NCI-H2171 (cell line): Measurements from ENCODE around the gene GABRG3.

ENCODE experiments used
- DNase-seq: peaks from one replicate; lab custom pipeline; 2025; lab: John Stamatoyannopoulos, UW

The GABRG3 gene

GRCh38 chr15:27249046-27249759 lies 278.2 kb downstream of the GABRG3 start:
- DNase-seq = no peak

- no peak for DNase-seq
Observed at GRCh38 chr15:27249760-27250109, 278.8 kb downstream of the GABRG3 start.

GRCh38 chr15:27250223-27250622 lies 279.2 kb downstream of the GABRG3 start:
- no peak for DNase-seq

GRCh38 chr15:27254055-27254454 lies 283.1 kb downstream of the GABRG3 start:
- no peak for DNase-seq

- DNase-seq = no peak
Observed at GRCh38 chr15:27254801-27255200, 283.8 kb downstream of the GABRG3 start.

- DNase-seq = no peak
Observed at GRCh38 chr15:27256446-27256845, 285.5 kb downstream of the GABRG3 start.

GRCh38 chr15:27258287-27258686 lies 287.3 kb downstream of the GABRG3 start:
- DNase-seq = no peak

- peak; percentile 71 for DNase-seq
Observed at GRCh38 chr15:27260523-27260922, 289.5 kb downstream of the GABRG3 start.

- no peak for DNase-seq
Observed at GRCh38 chr15:27268923-27269322, 297.9 kb downstream of the GABRG3 start.

- peak; percentile 86 for DNase-seq
Observed at GRCh38 chr15:27271258-27271657, 300.3 kb downstream of the GABRG3 start.

GRCh38 chr15:27272427-27272826 lies 301.4 kb downstream of the GABRG3 start:
- no peak for DNase-seq

GRCh38 chr15:27273506-27273905 lies 302.5 kb downstream of the GABRG3 start:
- DNase-seq = no peak

GRCh38 chr15:27278761-27279160 lies 307.8 kb downstream of the GABRG3 start:
- no peak for DNase-seq

GRCh38 chr15:27292641-27293040 lies 321.7 kb downstream of the GABRG3 start:
- no peak for DNase-seq

- DNase-seq = no peak
Observed at GRCh38 chr15:27293607-27294006, 322.6 kb downstream of the GABRG3 start.

GRCh38 chr15:27317736-27318135 lies 346.8 kb downstream of the GABRG3 start:
- no peak for DNase-seq

- no peak for DNase-seq
Observed at GRCh38 chr15:27323801-27324200, 352.8 kb downstream of the GABRG3 start.

GRCh38 chr15:27324886-27325615 lies 354.1 kb downstream of the GABRG3 start:
- peak; percentile 2 for DNase-seq

GRCh38 chr15:27327467-27328025 lies 356.6 kb downstream of the GABRG3 start:
- DNase-seq = no peak

- DNase-seq = no peak
Observed at GRCh38 chr15:27328186-27328585, 357.2 kb downstream of the GABRG3 start.

GRCh38 chr15:27328608-27329007 lies 357.6 kb downstream of the GABRG3 start:
- no peak for DNase-seq

GRCh38 chr15:27330326-27330725 lies 359.3 kb downstream of the GABRG3 start:
- DNase-seq = no peak

GRCh38 chr15:27336676-27337075 lies 365.7 kb downstream of the GABRG3 start:
- DNase-seq = no peak
